Testis (tissue), 2 donors: ENCODE results near the gene PRXL2C.

Experiments used
- POLR2A ChIP-seq: fragments of 450-650 bp; IDR thresholded peaks from one replicate; pipeline ENCODE4 v1.6.1; 2017; ENCODE audit warnings: antibody characterized with exemption, mild to moderate bottlenecking, moderate library complexity
- TF ChIP-seq, protein P1 (sequence below), 3 experiments: fragments of 450-650 bp in 2 of 3; fragments of 200-600 bp in 1 of 3; sonication (generic) in 1 of 3; IDR thresholded peaks; one replicate each; pipeline ENCODE4 v1.5.1; 2016 to 2019; ENCODE audit warnings: antibody characterized with exemption in 3 of 3, mild to moderate bottlenecking in 2 of 3, moderate library complexity in 1 of 3

DNA sequence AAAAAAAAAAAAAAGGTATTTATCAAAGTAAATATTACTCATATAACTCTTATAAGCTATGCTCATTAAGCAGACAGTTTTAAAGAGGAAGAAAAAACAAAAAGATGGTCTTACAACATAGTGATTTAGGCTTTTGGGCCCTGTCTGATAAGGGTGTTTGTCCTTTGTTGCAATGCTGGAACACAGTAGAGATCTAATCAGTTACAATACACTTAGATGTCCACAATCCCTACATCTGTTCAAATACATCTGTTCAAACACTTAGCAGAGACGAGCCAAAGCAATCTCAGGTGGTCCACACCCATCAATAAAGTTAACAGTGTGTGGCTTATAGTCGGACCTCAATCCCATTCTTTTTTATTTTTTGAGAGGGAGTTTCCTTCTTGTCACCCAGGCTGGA lies 11.0 kb downstream of the PRXL2C start:
- TF ChIP-seq, protein P1, sequence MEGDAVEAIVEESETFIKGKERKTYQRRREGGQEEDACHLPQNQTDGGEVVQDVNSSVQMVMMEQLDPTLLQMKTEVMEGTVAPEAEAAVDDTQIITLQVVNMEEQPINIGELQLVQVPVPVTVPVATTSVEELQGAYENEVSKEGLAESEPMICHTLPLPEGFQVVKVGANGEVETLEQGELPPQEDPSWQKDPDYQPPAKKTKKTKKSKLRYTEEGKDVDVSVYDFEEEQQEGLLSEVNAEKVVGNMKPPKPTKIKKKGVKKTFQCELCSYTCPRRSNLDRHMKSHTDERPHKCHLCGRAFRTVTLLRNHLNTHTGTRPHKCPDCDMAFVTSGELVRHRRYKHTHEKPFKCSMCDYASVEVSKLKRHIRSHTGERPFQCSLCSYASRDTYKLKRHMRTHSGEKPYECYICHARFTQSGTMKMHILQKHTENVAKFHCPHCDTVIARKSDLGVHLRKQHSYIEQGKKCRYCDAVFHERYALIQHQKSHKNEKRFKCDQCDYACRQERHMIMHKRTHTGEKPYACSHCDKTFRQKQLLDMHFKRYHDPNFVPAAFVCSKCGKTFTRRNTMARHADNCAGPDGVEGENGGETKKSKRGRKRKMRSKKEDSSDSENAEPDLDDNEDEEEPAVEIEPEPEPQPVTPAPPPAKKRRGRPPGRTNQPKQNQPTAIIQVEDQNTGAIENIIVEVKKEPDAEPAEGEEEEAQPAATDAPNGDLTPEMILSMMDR (IDR thresholded peaks at IDR 0.05) = no peak
- TF ChIP-seq POLR2A = no peak
